Mucosa of descending colon (tissue), 3 donors: ENCODE measurements around the gene TEKT2. TPM values are rescaled to one million over a fixed set of nuclear protein-coding genes. Genes with fewer than 3 reads are reported as not detected.

Experiments
- ATAC-seq: fragments of 200-7000 bp; cut with Tn5 transposase; one replicate; pipeline ENCODE4 v1.9.1; 2020; ENCODE audit warnings: mild to moderate bottlenecking, moderate library complexity
- DNase-seq, 3 donors: peaks; one replicate each; pipeline ENCODE4 v3.0.0-alpha.2; 2020
- H3K36me3 ChIP-seq: fragments of 200-600 bp; one replicate; pipeline ENCODE4 v1.8.0; 2021; ENCODE audit warnings: low read depth, mild to moderate bottlenecking
- H3K4me1 ChIP-seq: fragments of 200-600 bp; one replicate; pipeline ENCODE4 v1.8.0; 2021; ENCODE audit warnings: low read depth, mild to moderate bottlenecking
- H3K4me3 ChIP-seq: fragments of 200-600 bp; one replicate; pipeline ENCODE4 v1.8.0; 2021; ENCODE audit warnings: mild to moderate bottlenecking
- H3K9me3 ChIP-seq: fragments of 200-600 bp; one replicate; pipeline ENCODE4 v1.8.0; 2021; ENCODE audit warnings: mild to moderate bottlenecking
- intact Hi-C, 2 donors: fragments of 100-400 bp; cut with DNase I in 1 of 2; cut with micrococcal nuclease in 1 of 2; formaldehyde crosslinking; loops; one replicate each; pipeline versions ENCODE4 v1.11.0 to v1.11.1; 2022; cut with DNase I, micrococcal nuclease
- total RNA-seq, 3 donors: library from RNA; stranded (reverse); fragmentation: NEBNext Ultra II Directional in 2 of 3; extraction: Animal tissue kit (Norgen Biotek cat#: 25700) in 2 of 3; gene quantifications; one replicate each; pipeline versions ENCODE4 v1.2.1 to v1.2.4, GENCODE V29; 2021 to 2023
- TF ChIP-seq, protein P1 (sequence below): fragments of 200-600 bp; IDR thresholded peaks from one replicate; pipeline ENCODE4 v1.8.0; 2022; ENCODE audit warnings: antibody characterized with exemption, mild to moderate bottlenecking
- donor health status: DM: no; HTN: no; CAD: no; lungs with moderate emphysema.
- donor health status: DM: no; HTN: no; CAD: no.
- donor health status: DM: no; HTN: yes; CAD: no.

TEKT2 gene
- total RNA-seq, 3 donors from 2014 or later, result 0.19 to 0.32 TPM; not detected in 1

DNA sequence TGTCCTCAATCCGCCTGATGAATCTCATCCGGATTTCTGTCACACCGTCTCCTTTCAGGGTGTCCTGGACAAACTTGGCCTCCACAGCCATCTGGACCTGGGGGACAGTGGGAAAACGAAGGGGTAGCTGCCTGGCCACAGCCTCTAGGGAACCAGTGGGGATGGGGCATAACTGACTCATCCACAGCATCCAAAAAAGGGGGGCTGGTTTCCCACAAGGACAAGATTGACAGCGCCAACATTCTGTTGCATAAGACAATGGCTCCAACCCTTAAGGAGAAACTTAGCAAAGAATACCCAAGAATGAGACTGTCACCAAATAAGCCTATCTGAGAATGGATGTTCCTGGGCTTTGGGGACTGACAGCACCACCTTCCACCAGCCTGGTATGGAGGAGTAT is 53.3 kb downstream of the TEKT2 start:
- Histone ChIP-seq H3K4me3 (no peak overlapping the region), H3K4me1 (peaks cover 9% of the 10 kb centered on the region), H3K9me3 (no peaks in the 10 kb centered on the region), H3K36me3 (peaks cover 10% of the 10 kb centered on the region)
- ATAC-seq (no peak), DNase-seq (no peak)
- TF ChIP-seq, protein P1, sequence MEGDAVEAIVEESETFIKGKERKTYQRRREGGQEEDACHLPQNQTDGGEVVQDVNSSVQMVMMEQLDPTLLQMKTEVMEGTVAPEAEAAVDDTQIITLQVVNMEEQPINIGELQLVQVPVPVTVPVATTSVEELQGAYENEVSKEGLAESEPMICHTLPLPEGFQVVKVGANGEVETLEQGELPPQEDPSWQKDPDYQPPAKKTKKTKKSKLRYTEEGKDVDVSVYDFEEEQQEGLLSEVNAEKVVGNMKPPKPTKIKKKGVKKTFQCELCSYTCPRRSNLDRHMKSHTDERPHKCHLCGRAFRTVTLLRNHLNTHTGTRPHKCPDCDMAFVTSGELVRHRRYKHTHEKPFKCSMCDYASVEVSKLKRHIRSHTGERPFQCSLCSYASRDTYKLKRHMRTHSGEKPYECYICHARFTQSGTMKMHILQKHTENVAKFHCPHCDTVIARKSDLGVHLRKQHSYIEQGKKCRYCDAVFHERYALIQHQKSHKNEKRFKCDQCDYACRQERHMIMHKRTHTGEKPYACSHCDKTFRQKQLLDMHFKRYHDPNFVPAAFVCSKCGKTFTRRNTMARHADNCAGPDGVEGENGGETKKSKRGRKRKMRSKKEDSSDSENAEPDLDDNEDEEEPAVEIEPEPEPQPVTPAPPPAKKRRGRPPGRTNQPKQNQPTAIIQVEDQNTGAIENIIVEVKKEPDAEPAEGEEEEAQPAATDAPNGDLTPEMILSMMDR, result no peak
- intact Hi-C loops, result no loop called here

DNA sequence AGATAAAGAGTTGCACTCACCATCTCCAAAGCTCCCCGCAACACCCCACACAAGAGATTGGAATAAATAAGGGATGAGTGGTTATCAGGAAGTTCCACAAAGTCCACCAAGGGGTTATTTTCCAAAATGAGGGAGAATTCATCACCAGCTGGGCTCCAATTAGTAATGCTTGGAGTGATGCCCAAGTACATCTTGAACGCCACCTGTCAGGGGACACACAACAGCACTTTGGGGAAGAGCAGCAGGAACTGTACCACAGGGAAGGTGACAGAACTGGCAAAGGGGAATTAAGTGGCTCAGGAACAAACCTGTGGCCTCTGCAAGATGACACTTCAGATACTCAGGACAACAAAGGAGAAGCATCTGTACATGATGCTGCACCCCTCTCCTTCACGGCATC is 53.9 kb downstream of the TEKT2 start:
- TF ChIP-seq, protein P1, result no peak
- peaks cover 9% of the 10 kb centered on the region for H3K4me1 ChIP-seq
- H3K9me3 ChIP-seq, result no peaks in the 10 kb centered on the region
- intact Hi-C loops, result no loop called here
- DNase-seq (no peak), ATAC-seq (no peak)
- H3K4me3 ChIP-seq, result no peak overlapping the region
- H3K36me3 ChIP-seq, result peaks cover 10% of the 10 kb centered on the region

Other genes with a start within 250 kb of the TEKT2 start
- 10 to 100 TPM; 28.6 to 32.0 (median 29.4) TPM for gene AGO1, start 200.9 kb upstream of the TEKT2 start, total RNA-seq
- 10 to 100 TPM; 16.6 to 34.5 (median 16.9) TPM for gene AGO3, start 153.0 kb upstream of the TEKT2 start, total RNA-seq
- 10 to 100 TPM; 17.8 to 24.5 (median 18.0) TPM for gene ADPRS, start 4.8 kb downstream of the TEKT2 start, total RNA-seq
- 1 to 10 TPM in 2 of 3 donors, under 1 TPM in 1; 0.58 to 4.5 (median 1.5) TPM for gene COL8A2, start 41.1 kb downstream of the TEKT2 start, total RNA-seq
- 10 to 100 TPM; 55.7 to 86.6 (median 57.7) TPM for gene TRAPPC3, start 65.4 kb downstream of the TEKT2 start, total RNA-seq
- 100 to 1,000 TPM in 1 of 3 donors, 10 to 100 TPM in 2; 41.5 to 161 (median 61.9) TPM for gene MAP7D1, start 72.1 kb downstream of the TEKT2 start, total RNA-seq
- gene THRAP3, start 140.3 kb downstream of the TEKT2 start, total RNA-seq, result 100 to 1,000 TPM in 1 of 3 donors, 10 to 100 TPM in 2; 83.0 to 103 (median 85.1) TPM
- 10 to 100 TPM; 12.3 to 18.0 (median 14.2) TPM for gene SH3D21, start 222.3 kb downstream of the TEKT2 start, total RNA-seq
- gene EVA1B, start 239.6 kb downstream of the TEKT2 start, total RNA-seq, result 10 to 100 TPM in 1 of 3 donors, 1 to 10 TPM in 2; 1.5 to 17.6 (median 8.2) TPM